ENCODE results near the gene SLIT1.

SLIT1 gene

GRCh38 chr10:97060441-97061084 is 125.2 kb downstream of the SLIT1 start:
- no peak for DNase-seq

- DNase-seq: no peak
These were observed 125.9 kb downstream of the SLIT1 start for GRCh38 chr10:97059872-97060205.

- no peak for DNase-seq
These were observed 126.5 kb downstream of the SLIT1 start for GRCh38 chr10:97059006-97059871.

- no peak for DNase-seq
These were observed 127.2 kb downstream of the SLIT1 start for GRCh38 chr10:97058521-97058920.

GRCh38 chr10:97057491-97058235 is 128.1 kb downstream of the SLIT1 start:
- DNase-seq: no peak

GRCh38 chr10:97056003-97056630 is 129.6 kb downstream of the SLIT1 start:
- no peak for DNase-seq

GRCh38 chr10:97053276-97053675 is 132.5 kb downstream of the SLIT1 start:
- no peak for DNase-seq

- DNase-seq: no peak
These were observed 134.7 kb downstream of the SLIT1 start for GRCh38 chr10:97050956-97051496.

- no peak for DNase-seq
These were observed 135.5 kb downstream of the SLIT1 start for GRCh38 chr10:97050205-97050745.

GRCh38 chr10:97049670-97050069 is 136.1 kb downstream of the SLIT1 start:
- DNase-seq: no peak

GRCh38 chr10:97048649-97049427 is 136.9 kb downstream of the SLIT1 start:
- no peak for DNase-seq

- DNase-seq: no peak
These were observed 138.0 kb downstream of the SLIT1 start for GRCh38 chr10:97047788-97048187.

- DNase-seq: no peak
These were observed 138.5 kb downstream of the SLIT1 start for GRCh38 chr10:97047083-97047736.

GRCh38 chr10:97046456-97047082 is 139.2 kb downstream of the SLIT1 start:
- DNase-seq: no peak

GRCh38 chr10:97043563-97043855 is 142.2 kb downstream of the SLIT1 start:
- no peak for DNase-seq

GRCh38 chr10:97042716-97043562 is 142.8 kb downstream of the SLIT1 start:
- DNase-seq: no peak

- no peak for DNase-seq
These were observed 143.7 kb downstream of the SLIT1 start for GRCh38 chr10:97042081-97042480.

GRCh38 chr10:97040706-97041105 is 145.1 kb downstream of the SLIT1 start:
- no peak for DNase-seq

- DNase-seq: no peak
These were observed 145.5 kb downstream of the SLIT1 start for GRCh38 chr10:97040248-97040584.

All from CD4-positive, alpha-beta T cell treated with Interferon gamma for 1 hour (primary cell).